Gastroesophageal sphincter (tissue), 4 donors: Measurements from ENCODE around the gene GSTK1. TPM values are rescaled to one million over a fixed set of nuclear protein-coding genes. Genes with fewer than 3 reads are reported as not detected.

Experiments
- ATAC-seq: fragments of 150-250 bp; one replicate; pipeline ENCODE4 v1.9.1; 2016; ENCODE audit warnings: mild to moderate bottlenecking, moderate library complexity
- H3K27ac ChIP-seq, 4 donors: fragments of 200-600 bp; sonication (generic) in 3 of 4; 1 replicate in 3 of 4; 2 replicates in 1 of 4; pipeline ENCODE4 v1.5.1; 2016 to 2019
- H3K27me3 ChIP-seq: fragments of 200-600 bp; sonication (generic); one replicate; pipeline ENCODE4 v1.5.1; 2019
- H3K36me3 ChIP-seq, 2 donors: fragments of 200-600 bp; sonication (generic); one replicate each; pipeline ENCODE4 v1.5.1; 2019; ENCODE audit warnings: control low read depth in 1 of 2
- H3K4me1 ChIP-seq, 3 donors: fragments of 200-600 bp; sonication (generic); 1 replicate in 2 of 3; 2 replicates in 1 of 3; pipeline ENCODE4 v1.5.1; 2016 to 2019; ENCODE audit warnings: control low read depth in 2 of 3
- H3K4me3 ChIP-seq, 2 donors: fragments of 200-600 bp; sonication (generic); one replicate each; pipeline ENCODE4 v1.5.1; 2019; ENCODE audit warnings: mild to moderate bottlenecking in 1 of 2, moderate library complexity in 1 of 2
- H3K9me3 ChIP-seq, 3 donors: fragments of 200-600 bp; sonication (generic); one replicate each; pipeline ENCODE4 v1.5.1; 2017 to 2019; ENCODE audit warnings: control low read depth in 2 of 3
- CTCF ChIP-seq, 4 experiments: fragments of 200-600 bp in 2 of 4; fragments of 450-650 bp in 2 of 4; sonication (generic) in 1 of 4; IDR thresholded peaks; one replicate each; pipeline ENCODE4 v1.5.1; 2017 to 2019; ENCODE audit warnings: antibody characterized with exemption in 4 of 4, mild to moderate bottlenecking in 2 of 4, moderate library complexity in 2 of 4
- EP300 ChIP-seq: sonication (generic); formaldehyde crosslinking; IDR thresholded peaks from one replicate; pipeline ENCODE4 v1.6.1; 2017; ENCODE audit warnings: antibody characterized with exemption, mild to moderate bottlenecking
- POLR2A ChIP-seq, 2 donors: fragments of 450-650 bp; IDR thresholded peaks; one replicate each; pipeline ENCODE4 v1.6.1; 2017; ENCODE audit warnings: antibody characterized with exemption in 2 of 2, mild to moderate bottlenecking in 2 of 2, moderate library complexity in 1 of 2
- POLR2AphosphoS5 ChIP-seq: sonication (generic); formaldehyde crosslinking; IDR thresholded peaks from one replicate; pipeline ENCODE4 v1.6.1; 2017; ENCODE audit warnings: antibody characterized with exemption
- WGBS, 2 donors: methylation state at CpG; one replicate each; pipeline ENCODE4 v1.1.5; 2018; ENCODE audit warnings: low coverage in 1 of 2; 5-methylcytosine and 5-hydroxymethylcytosine counted together
- total RNA-seq, 4 donors: library from RNA; depleted of rRNA; stranded (reverse); fragments of >200 nt; gene quantifications; one replicate each; pipeline ENCODE4 v1.1.0, GENCODE V29; 2016

GSTK1 gene
- total RNA-seq, 4 donors from 2014 or later: 98.1 to 128 (median 120) TPM

DNA sequence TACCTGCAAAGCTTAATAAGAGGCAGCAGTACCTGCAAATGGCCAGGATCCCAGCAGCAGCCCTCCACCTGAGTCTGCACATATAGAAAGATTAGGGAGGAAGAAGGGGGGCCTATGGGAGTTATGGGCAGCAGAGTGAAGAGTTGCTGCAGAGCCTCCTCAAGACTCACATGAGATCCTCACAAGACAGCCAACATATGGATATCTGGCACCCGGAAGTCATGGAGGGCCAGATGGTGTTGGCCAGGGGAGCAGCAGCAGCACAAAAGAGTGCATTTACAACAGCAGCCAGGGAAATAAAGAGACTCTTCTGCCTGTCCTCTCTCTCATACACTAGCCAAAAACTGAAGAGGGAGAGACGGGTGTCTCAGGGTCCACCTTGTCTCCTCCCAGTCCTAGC, 45.4 kb upstream of the GSTK1 start:
- H3K36me3 ChIP-seq: no peaks in the 10 kb centered on the region
- WGBS, 2 donors: 50 to 51% methylated on average over 2 of the region's 2 CpGs

GRCh38 chr7:143221286-143221685, 42.0 kb upstream of the GSTK1 start:
- no peaks in the 10 kb centered on the region for H3K9me3 ChIP-seq
- no peaks in the 10 kb centered on the region for H3K36me3 ChIP-seq
- peaks cover 0 to under 1% (median 0%) of the 10 kb centered on the region in 3 donors for H3K4me1 ChIP-seq
- no peak overlapping the region for H3K4me3 ChIP-seq
- no peaks in the 10 kb centered on the region for H3K27me3 ChIP-seq
- no peak overlapping the region for H3K27ac ChIP-seq
- TF ChIP-seq POLR2AphosphoS5 (no peak), EP300 (no peak), POLR2A (IDR thresholded peaks at IDR 0.05) (no peak)
- 65 to 72% methylated on average over 2 of the region's 2 CpGs for WGBS, 2 donors
- ATAC-seq: no peak

More for the DNA sequence above, 45.4 kb upstream of the GSTK1 start:
- Histone ChIP-seq H3K4me3 (no peak overlapping the region), H3K27me3 (no peaks in the 10 kb centered on the region), H3K9me3 (no peaks in the 10 kb centered on the region), H3K4me1 (peaks cover 0 to 13% (median 0%) of the 10 kb centered on the region in 3 donors), H3K27ac (no peak overlapping the region)
- ATAC-seq: no peak
- TF ChIP-seq POLR2A (IDR thresholded peaks at IDR 0.05): no peak
- TF ChIP-seq CTCF (IDR thresholded peaks at IDR 0.05): no peak
- no peak for TF ChIP-seq POLR2AphosphoS5
- no peak for TF ChIP-seq EP300

DNA sequence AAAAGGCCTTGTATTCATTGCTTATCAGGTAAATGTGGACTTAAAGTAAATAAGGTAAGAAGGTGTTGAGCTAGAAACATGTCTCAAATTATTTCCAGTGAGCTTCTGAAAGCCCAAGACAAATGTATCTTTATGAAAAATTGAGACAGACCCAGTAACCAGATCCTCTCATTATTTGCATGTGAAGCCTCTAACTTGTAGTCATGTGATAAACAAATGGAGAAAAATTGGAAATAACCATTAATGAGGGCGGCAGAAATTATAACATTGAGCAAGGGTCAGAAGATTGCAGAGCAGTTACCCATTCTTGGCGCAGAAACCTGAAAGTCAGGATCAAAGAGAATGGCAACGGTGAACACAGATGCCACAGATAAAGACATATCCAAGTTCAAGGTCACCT, 41.5 kb upstream of the GSTK1 start, which contains the start of gene TAS2R40:
TAS2R40 (plus strand) TSS at position 301 of the 400 bp plus-strand sequence; CDS start at position 343, 42 bp downstream.
- 76% methylated on average over 3 of the region's 3 CpGs; no CpG with 5 or more reads in 1 of the 2 donors for WGBS, 2 donors
- ATAC-seq: no peak
- H3K36me3 ChIP-seq: no peaks in the 10 kb centered on the region
- no peaks in the 10 kb centered on the region for H3K4me1 ChIP-seq
- no peak within 1 kb of the TSS for H3K27ac ChIP-seq
- H3K9me3 ChIP-seq: no peaks in the 10 kb centered on the region
- no peak within 1 kb of the TSS for H3K4me3 ChIP-seq
- no peak for TF ChIP-seq EP300
- no peak for TF ChIP-seq CTCF (IDR thresholded peaks at IDR 0.05)
- no peak for TF ChIP-seq POLR2A (IDR thresholded peaks at IDR 0.05)
- TF ChIP-seq POLR2AphosphoS5: no peak
- H3K27me3 ChIP-seq: no peaks in the 10 kb centered on the region

DNA sequence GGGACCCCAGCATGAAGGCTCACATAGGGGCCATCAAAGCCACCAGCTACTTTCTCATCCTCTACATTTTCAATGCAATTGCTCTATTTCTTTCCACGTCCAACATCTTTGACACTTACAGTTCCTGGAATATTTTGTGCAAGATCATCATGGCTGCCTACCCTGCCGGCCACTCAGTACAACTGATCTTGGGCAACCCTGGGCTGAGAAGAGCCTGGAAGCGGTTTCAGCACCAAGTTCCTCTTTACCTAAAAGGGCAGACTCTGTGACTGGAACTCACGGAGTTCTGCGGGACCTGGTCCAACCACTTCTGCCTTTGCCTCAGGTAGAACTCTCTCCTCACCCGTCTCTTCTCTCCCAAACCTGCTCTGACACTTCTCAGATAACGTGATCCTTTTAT, 40.5 kb upstream of the GSTK1 start:
- no peaks in the 10 kb centered on the region for H3K9me3 ChIP-seq
- no peak overlapping the region for H3K27ac ChIP-seq
- 62 to 77% methylated on average over 6 to 7 of the region's 7 CpGs for WGBS, 2 donors
- no peaks in the 10 kb centered on the region for H3K27me3 ChIP-seq
- H3K36me3 ChIP-seq: no peaks in the 10 kb centered on the region
- TF ChIP-seq CTCF (IDR thresholded peaks at IDR 0.05): no peak
- no peak for TF ChIP-seq POLR2AphosphoS5
- no peak for TF ChIP-seq EP300
- TF ChIP-seq POLR2A (IDR thresholded peaks at IDR 0.05): no peak
- ATAC-seq: no peak
- H3K4me3 ChIP-seq: no peak overlapping the region
- peaks cover 0 to 7% (median 5%) of the 10 kb centered on the region in 3 donors for H3K4me1 ChIP-seq

DNA sequence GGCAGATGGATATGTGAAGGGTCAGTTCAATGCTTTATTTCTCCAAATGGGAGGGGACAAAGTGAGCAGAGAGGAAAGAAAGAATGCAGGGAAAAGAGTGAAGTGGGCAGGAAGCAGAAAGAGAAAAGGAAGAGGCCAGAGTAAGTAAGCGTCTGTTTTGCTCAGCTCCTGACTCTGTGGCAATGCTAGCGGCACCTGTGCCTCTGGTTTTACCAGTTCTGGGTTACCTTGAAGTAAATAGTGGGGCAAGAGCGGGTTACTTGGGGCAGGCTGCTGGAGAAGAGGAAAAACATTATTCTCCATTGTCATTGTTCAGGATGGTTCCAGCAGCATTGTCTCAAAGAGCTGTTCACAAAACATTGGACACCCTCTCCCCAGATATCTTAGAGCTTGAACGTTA, 39.5 kb upstream of the GSTK1 start:
- 83 to 88% methylated on average over 3 to 4 of the region's 4 CpGs for WGBS, 2 donors
- H3K4me3 ChIP-seq: no peak overlapping the region
- no peak overlapping the region for H3K27ac ChIP-seq
- TF ChIP-seq EP300 (no peak), CTCF (IDR thresholded peaks at IDR 0.05) (no peak), POLR2AphosphoS5 (no peak), POLR2A (IDR thresholded peaks at IDR 0.05) (no peak)
- no peaks in the 10 kb centered on the region for H3K36me3 ChIP-seq
- ATAC-seq: no peak
- H3K27me3 ChIP-seq: no peaks in the 10 kb centered on the region
- peaks cover 0 to 11% (median 6%) of the 10 kb centered on the region in 3 donors for H3K4me1 ChIP-seq
- H3K9me3 ChIP-seq: no peaks in the 10 kb centered on the region
